Transverse colon (tissue), 4 donors: ENCODE results near the gene PCNX2. TPM values are rescaled to one million over a fixed set of nuclear protein-coding genes. Genes with fewer than 3 reads are reported as not detected.
A peak's percentile ranks its signal among the peaks of the same experiment; 100 is the strongest.

Source experiments
- DNase-seq: peaks from one replicate; pipeline ENCODE4 v3.0.0-alpha.2; 2019
- H3K27ac ChIP-seq, 4 donors: fragments of 200-600 bp; sonication (generic); 2 replicates each; pipeline ENCODE4 v1.5.1; 2016 to 2018; ENCODE audit warnings: inconsistent platforms in 4 of 4
- H3K27me3 ChIP-seq: fragments of 200-600 bp; sonication (generic); 2 replicates; pipeline ENCODE4 v1.5.1; 2017; ENCODE audit warnings: inconsistent platforms
- H3K36me3 ChIP-seq, 4 donors: fragments of 200-600 bp; sonication (generic); 2 replicates each; pipeline ENCODE4 v1.5.1; 2017 to 2019; ENCODE audit warnings: inconsistent platforms in 4 of 4
- H3K4me1 ChIP-seq, 4 donors: fragments of 200-600 bp; sonication (generic); 2 replicates each; pipeline ENCODE4 v1.5.1; 2017 to 2020; ENCODE audit warnings: inconsistent platforms in 4 of 4
- H3K4me3 ChIP-seq, 4 donors: fragments of 200-600 bp; sonication (generic); 1 replicate in 1 of 4; 2 replicates in 3 of 4; pipeline versions ENCODE4 v1.5.1 to v1.6.1; 2017 to 2019; ENCODE audit warnings: inconsistent platforms in 4 of 4
- H3K9me3 ChIP-seq, 2 donors: fragments of 200-600 bp; sonication (generic); 2 replicates each; pipeline ENCODE4 v1.5.1; 2017 to 2019; ENCODE audit warnings: inconsistent platforms in 2 of 2
- CTCF ChIP-seq, 5 experiments: fragments of 200-600 bp in 3 of 5; fragments of 450-650 bp in 2 of 5; sonication (generic) in 3 of 5; IDR thresholded peaks; 1 replicate in 2 of 5; 2 replicates in 3 of 5; pipeline ENCODE4 v1.5.1; 2016 to 2017; ENCODE audit warnings: antibody characterized with exemption in 5 of 5, inconsistent platforms in 3 of 5, mild to moderate bottlenecking in 2 of 5, moderate library complexity in 1 of 5
- EP300 ChIP-seq: sonication (generic); formaldehyde crosslinking; IDR thresholded peaks from one replicate; pipeline ENCODE4 v1.6.1; 2017; ENCODE audit warnings: antibody characterized with exemption, low read depth
- POLR2A ChIP-seq: fragments of 450-650 bp; IDR thresholded peaks from one replicate; pipeline ENCODE4 v1.6.1; 2016; ENCODE audit warnings: antibody characterized with exemption, mild to moderate bottlenecking, moderate library complexity
- POLR2AphosphoS5 ChIP-seq, 3 donors: sonication (generic); formaldehyde crosslinking; IDR thresholded peaks; one replicate each; pipeline ENCODE4 v1.6.1; 2016; ENCODE audit warnings: antibody characterized with exemption in 3 of 3
- WGBS, 2 donors: methylation state at CpG; one replicate each; pipeline ENCODE4 v1.1.5; 2018; ENCODE audit warnings: low coverage in 1 of 2; 5-methylcytosine and 5-hydroxymethylcytosine counted together
- in situ Hi-C, 4 donors: fragments of 200-750 bp; cut with MboI; loops; one replicate each; pipeline versions ENCODE4 v1.15.0 to v1.15.1; 2017; ENCODE audit warnings: low sequenced_read_pairs in 3 of 4, low pct_ligation_motif_present in 1 of 4, low pct_unique_long_range_greater_than_20kb in 1 of 4
- intact Hi-C: fragments of 100-400 bp; cut with DNase I; formaldehyde crosslinking; loops from one replicate; pipeline ENCODE4 v1.15.1; 2023; ENCODE audit warnings: low total_unique reads
- total RNA-seq, 4 donors: library from RNA; depleted of rRNA; stranded (reverse); fragments of >200 nt; gene quantifications; one replicate each; pipeline ENCODE4 v1.1.0, GENCODE V29; 2016

The PCNX2 gene
- total RNA-seq, 4 donors from 2014 or later = 6.8 to 518 (median 11.8) TPM

- in situ Hi-C loops = no loop called here
- H3K27me3 ChIP-seq = no peaks in the 10 kb centered on the region
- H3K4me3 ChIP-seq = no peak overlapping the region
- no peak for DNase-seq
- intact Hi-C loops = no loop called here
- TF ChIP-seq POLR2AphosphoS5 (IDR thresholded peaks at IDR 0.05) (no peak), EP300 (no peak), POLR2A (no peak), CTCF (IDR thresholded peaks at IDR 0.05) (no peak)
- H3K9me3 ChIP-seq = no peaks in the 10 kb centered on the region
- H3K4me1 ChIP-seq = no peaks in the 10 kb centered on the region
- no peak overlapping the region for H3K27ac ChIP-seq
- no peaks in the 10 kb centered on the region for H3K36me3 ChIP-seq
- 87 to 92% methylated on average over 7 of the region's 7 CpGs for WGBS, 2 donors
These were observed 168.4 kb downstream of the PCNX2 start for GRCh38 chr1:233127157-233127556.

- WGBS, 2 donors = 100% methylated on average over 1 to 2 of the region's 2 CpGs
- in situ Hi-C loops = no loop called here
These were observed 172.7 kb downstream of the PCNX2 start for GRCh38 chr1:233122779-233123178.

GRCh38 chr1:233121947-233122559, 173.5 kb downstream of the PCNX2 start:
- no peak for TF ChIP-seq POLR2A
- TF ChIP-seq CTCF (IDR thresholded peaks at IDR 0.05) = no peak
- TF ChIP-seq POLR2AphosphoS5 (IDR thresholded peaks at IDR 0.05) = no peak
- no peak for TF ChIP-seq EP300
- Histone ChIP-seq H3K4me1 (no peaks in the 10 kb centered on the region), H3K27me3 (no peaks in the 10 kb centered on the region), H3K4me3 (no peak overlapping the region), H3K36me3 (no peaks in the 10 kb centered on the region), H3K27ac (no peak overlapping the region), H3K9me3 (no peaks in the 10 kb centered on the region)
- in situ Hi-C loops = no loop called here
- DNase-seq = no peak
- intact Hi-C loops = no loop called here
- 79% methylated on average over 1 of the region's 1 CpG; no CpG with 5 or more reads in 1 of the 2 donors for WGBS, 2 donors

More at GRCh38 chr1:233122779-233123178, 172.7 kb downstream of the PCNX2 start:
- Histone ChIP-seq H3K4me3 (no peak overlapping the region), H3K4me1 (no peaks in the 10 kb centered on the region), H3K36me3 (no peaks in the 10 kb centered on the region), H3K27ac (no peak overlapping the region), H3K9me3 (no peaks in the 10 kb centered on the region), H3K27me3 (no peaks in the 10 kb centered on the region)
- TF ChIP-seq EP300 (no peak), CTCF (IDR thresholded peaks at IDR 0.05) (no peak), POLR2A (no peak), POLR2AphosphoS5 (IDR thresholded peaks at IDR 0.05) (no peak)
- intact Hi-C loops = no loop called here
- DNase-seq = no peak

GRCh38 chr1:233114860-233115259, 180.7 kb downstream of the PCNX2 start:
- intact Hi-C loops (no loop called here), in situ Hi-C loops (no loop called here)
- Histone ChIP-seq H3K9me3 (no peaks in the 10 kb centered on the region), H3K27ac (peak overlapping the region in 1 of 4 donors; percentile 64), H3K27me3 (no peaks in the 10 kb centered on the region), H3K4me3 (no peak overlapping the region), H3K4me1 (peaks cover 0 to 12% (median 0%) of the 10 kb centered on the region in 4 donors), H3K36me3 (no peaks in the 10 kb centered on the region)
- DNase-seq = no peak
- 71 to 75% methylated on average over 2 to 5 of the region's 5 CpGs for WGBS, 2 donors
- no peak for TF ChIP-seq POLR2AphosphoS5 (IDR thresholded peaks at IDR 0.05)
- TF ChIP-seq EP300 = no peak
- TF ChIP-seq CTCF (IDR thresholded peaks at IDR 0.05) = no peak
- TF ChIP-seq POLR2A = no peak
